ENCODE results near the gene WDR91.
A peak's percentile ranks its signal among the peaks of the same experiment; 100 is the strongest.

Gene WDR91

DNA sequence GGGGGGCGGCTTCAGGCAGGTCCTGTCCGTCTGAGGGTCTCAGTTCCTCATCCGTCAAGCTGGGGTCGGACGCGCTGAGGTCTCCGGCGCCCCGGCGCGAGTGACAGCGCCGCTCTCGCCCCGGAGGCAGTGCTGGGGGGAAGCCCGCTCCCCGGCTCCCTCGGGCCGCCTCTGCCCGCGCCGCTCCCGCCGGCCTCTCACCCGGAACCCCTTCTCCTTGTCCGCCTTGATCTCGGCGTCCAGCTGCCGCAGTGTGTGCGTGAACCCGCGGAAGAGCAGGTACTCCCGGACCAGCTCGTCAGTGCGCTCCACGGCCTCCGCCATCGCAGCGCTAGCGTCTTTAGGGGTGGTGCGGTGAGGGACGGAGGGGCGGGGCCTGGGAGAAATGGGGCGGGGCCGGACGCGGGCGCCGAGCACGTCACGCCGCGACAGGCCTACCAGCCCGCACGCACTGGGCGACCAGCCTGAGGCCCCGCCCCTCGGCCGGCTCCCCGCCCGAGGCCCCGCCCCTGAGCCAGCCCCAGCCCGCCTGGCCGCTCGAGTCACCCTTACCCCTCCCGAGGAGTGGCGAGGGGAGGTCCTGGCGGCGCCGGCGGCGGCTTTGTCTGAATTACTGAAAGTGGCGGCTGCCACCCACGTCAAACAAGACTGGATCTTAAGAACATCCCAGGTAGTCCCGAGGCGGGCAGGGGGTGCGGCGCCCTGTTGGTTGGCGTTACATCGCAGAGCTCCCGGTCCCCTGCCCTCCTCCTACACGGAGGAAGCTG is at the start of gene WDR91:
Gene WDR91 (minus strand): TSS at position 348 of the 767 bp plus-strand sequence. CDS start 24 bp downstream, at position 324.
- DNase-seq (peak; percentile 96), ATAC-seq (ENCODE audit: insufficient read depth, low read depth) (peak; percentile 90)
- no peak for TF ChIP-seq EZH2 (IDR thresholded peaks at IDR 0.05; ENCODE audit: borderline replicate concordance, low read depth, low read length, severe bottlenecking)
- TF ChIP-seq, protein P1, sequence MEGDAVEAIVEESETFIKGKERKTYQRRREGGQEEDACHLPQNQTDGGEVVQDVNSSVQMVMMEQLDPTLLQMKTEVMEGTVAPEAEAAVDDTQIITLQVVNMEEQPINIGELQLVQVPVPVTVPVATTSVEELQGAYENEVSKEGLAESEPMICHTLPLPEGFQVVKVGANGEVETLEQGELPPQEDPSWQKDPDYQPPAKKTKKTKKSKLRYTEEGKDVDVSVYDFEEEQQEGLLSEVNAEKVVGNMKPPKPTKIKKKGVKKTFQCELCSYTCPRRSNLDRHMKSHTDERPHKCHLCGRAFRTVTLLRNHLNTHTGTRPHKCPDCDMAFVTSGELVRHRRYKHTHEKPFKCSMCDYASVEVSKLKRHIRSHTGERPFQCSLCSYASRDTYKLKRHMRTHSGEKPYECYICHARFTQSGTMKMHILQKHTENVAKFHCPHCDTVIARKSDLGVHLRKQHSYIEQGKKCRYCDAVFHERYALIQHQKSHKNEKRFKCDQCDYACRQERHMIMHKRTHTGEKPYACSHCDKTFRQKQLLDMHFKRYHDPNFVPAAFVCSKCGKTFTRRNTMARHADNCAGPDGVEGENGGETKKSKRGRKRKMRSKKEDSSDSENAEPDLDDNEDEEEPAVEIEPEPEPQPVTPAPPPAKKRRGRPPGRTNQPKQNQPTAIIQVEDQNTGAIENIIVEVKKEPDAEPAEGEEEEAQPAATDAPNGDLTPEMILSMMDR (IDR thresholded peaks at IDR 0.05; ENCODE audit: borderline replicate concordance, extremely low read depth, low read length, poor library complexity, severe bottlenecking) = peak; percentile 25
- Histone ChIP-seq H3K27me3 (ENCODE audit: insufficient read depth, low read length, poor library complexity) (no peaks in the 10 kb centered on the region), H3K79me2 (ENCODE audit: insufficient read depth, low read length) (no peaks in the 10 kb centered on the region), H3K9ac (ENCODE audit: low read depth, low read length) (peak within 1 kb of the TSS; percentile 65), H3K4me1 (ENCODE audit: insufficient read depth, low read length) (peaks cover 15% of the 10 kb centered on the region), H3K4me3 (ENCODE audit: low read depth in 1 of 2, low read length in 2 of 2) (peak within 1 kb of the TSS; percentile 39 to 72; a peak in 3 of 4 replicates), H3K36me3 (ENCODE audit: insufficient read depth, low read length) (no peaks in the 10 kb centered on the region), H3K9me3 (ENCODE audit: insufficient read depth, low read length, severe bottlenecking) (no peaks in the 10 kb centered on the region), H2AFZ (ENCODE audit: low read depth, low read length) (peak within 1 kb of the TSS; percentile 99), H3K4me2 (ENCODE audit: insufficient read depth, low read length) (peak within 1 kb of the TSS; percentile 100), H3K27ac (ENCODE audit: low read length) (peak within 1 kb of the TSS; percentile 70), H4K20me1 (ENCODE audit: insufficient read depth, low read length) (no peaks in the 10 kb centered on the region)

GRCh38 chr7:135260470-135260869 is 49.1 kb upstream of the WDR91 start:
- Histone ChIP-seq H2AFZ (ENCODE audit: low read depth, low read length) (no peak overlapping the region), H4K20me1 (ENCODE audit: insufficient read depth, low read length) (no peaks in the 10 kb centered on the region), H3K36me3 (ENCODE audit: insufficient read depth, low read length) (no peaks in the 10 kb centered on the region), H3K79me2 (ENCODE audit: insufficient read depth, low read length) (no peaks in the 10 kb centered on the region), H3K9ac (ENCODE audit: low read depth, low read length) (no peak overlapping the region), H3K4me3 (ENCODE audit: low read depth in 1 of 2, low read length in 2 of 2) (no peak overlapping the region), H3K4me1 (ENCODE audit: insufficient read depth, low read length) (no peaks in the 10 kb centered on the region), H3K9me3 (ENCODE audit: insufficient read depth, low read length, severe bottlenecking) (peaks cover 15% of the 10 kb centered on the region), H3K4me2 (ENCODE audit: insufficient read depth, low read length) (no peak overlapping the region), H3K27me3 (ENCODE audit: insufficient read depth, low read length, poor library complexity) (no peaks in the 10 kb centered on the region), H3K27ac (ENCODE audit: low read length) (no peak overlapping the region)
- TF ChIP-seq, protein P1 (IDR thresholded peaks at IDR 0.05; ENCODE audit: borderline replicate concordance, extremely low read depth, low read length, poor library complexity, severe bottlenecking) = no peak
- no peak for TF ChIP-seq EZH2 (IDR thresholded peaks at IDR 0.05; ENCODE audit: borderline replicate concordance, low read depth, low read length, severe bottlenecking)
- DNase-seq = no peak
- no peak for ATAC-seq (ENCODE audit: insufficient read depth, low read depth)

DNA sequence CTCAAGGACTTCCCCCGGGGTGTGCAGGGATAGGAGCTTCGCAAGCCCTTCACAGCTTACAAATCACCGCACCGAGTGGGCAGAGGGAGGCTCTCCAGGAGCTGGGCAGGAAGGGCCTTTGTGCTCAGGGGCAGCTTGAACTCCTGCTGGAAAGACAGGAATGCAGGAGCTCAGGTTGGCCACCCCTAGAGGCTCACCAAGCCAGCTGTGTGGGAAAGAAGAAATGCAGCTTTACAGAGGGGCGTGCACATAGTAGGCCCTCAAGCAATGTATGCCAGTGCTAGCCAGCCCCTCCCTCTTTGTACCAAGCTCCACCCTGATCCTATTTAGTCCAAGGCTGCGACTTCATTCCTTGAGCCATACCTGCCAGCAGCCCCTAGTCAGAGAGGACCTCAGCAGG is 48.4 kb upstream of the WDR91 start:
- TF ChIP-seq, protein P1 (IDR thresholded peaks at IDR 0.05; ENCODE audit: borderline replicate concordance, extremely low read depth, low read length, poor library complexity, severe bottlenecking) = no peak
- TF ChIP-seq EZH2 (IDR thresholded peaks at IDR 0.05; ENCODE audit: borderline replicate concordance, low read depth, low read length, severe bottlenecking) = no peak
- H3K9me3 ChIP-seq (ENCODE audit: insufficient read depth, low read length, severe bottlenecking) = peaks cover 15% of the 10 kb centered on the region
- no peaks in the 10 kb centered on the region for H3K79me2 ChIP-seq (ENCODE audit: insufficient read depth, low read length)
- H3K36me3 ChIP-seq (ENCODE audit: insufficient read depth, low read length) = no peaks in the 10 kb centered on the region
- H3K4me2 ChIP-seq (ENCODE audit: insufficient read depth, low read length) = no peak overlapping the region
- no peak overlapping the region for H3K9ac ChIP-seq (ENCODE audit: low read depth, low read length)
- ATAC-seq (ENCODE audit: insufficient read depth, low read depth) (no peak), DNase-seq (no peak)
- no peak overlapping the region for H3K4me3 ChIP-seq (ENCODE audit: low read depth in 1 of 2, low read length in 2 of 2)
- no peak overlapping the region for H3K27ac ChIP-seq (ENCODE audit: low read length)
- no peaks in the 10 kb centered on the region for H4K20me1 ChIP-seq (ENCODE audit: insufficient read depth, low read length)
- H2AFZ ChIP-seq (ENCODE audit: low read depth, low read length) = no peak overlapping the region
- no peaks in the 10 kb centered on the region for H3K4me1 ChIP-seq (ENCODE audit: insufficient read depth, low read length)
- no peaks in the 10 kb centered on the region for H3K27me3 ChIP-seq (ENCODE audit: insufficient read depth, low read length, poor library complexity)
